HepG2 (cell line): ENCODE results near the gene KCTD19. TPM values are rescaled to one million over a fixed set of nuclear protein-coding genes. Genes with fewer than 3 reads are reported as not detected.

Experiments
- E2F5 ChIP-seq: sonication (generic); formaldehyde crosslinking; conservative IDR thresholded peaks from 2 replicates; pipeline ENCODE4 v1.4.0; 2020; ENCODE audit warnings: missing genetic modification reagents
- FOXP1 ChIP-seq, 2 experiments: fragments of 450-650 bp in 1 of 2; IDR thresholded peaks; 2 replicates each; pipeline ENCODE4 v1.6.1; 2017 to 2018; ENCODE audit warnings: antibody characterized with exemption in 1 of 2
- JDP2 ChIP-seq: sonication (generic); formaldehyde crosslinking; IDR thresholded peaks from 2 replicates; pipeline ENCODE4 v1.8.1; 2022; ENCODE audit warnings: missing genetic modification reagents, borderline replicate concordance
- KDM5A ChIP-seq: fragments of 200-600 bp; sonication (generic); IDR thresholded peaks from 2 replicates; pipeline ENCODE4 v1.7.0; 2018; ENCODE audit warnings: antibody characterized with exemption, mild to moderate bottlenecking, low read length, borderline replicate concordance
- MEIS2 ChIP-seq: sonication (generic); formaldehyde crosslinking; IDR thresholded peaks from 2 replicates; pipeline ENCODE4 v1.9.0; 2021; ENCODE audit warnings: mild to moderate bottlenecking, missing genetic modification reagents
- MIXL1 ChIP-seq: IDR thresholded peaks from 2 replicates; pipeline ENCODE4 v1.6.1; 2016
- NR2C2 ChIP-seq: sonication (generic); formaldehyde crosslinking; IDR thresholded peaks from 2 replicates; pipeline ENCODE4 v1.4.0; 2020; ENCODE audit warnings: missing genetic modification reagents, mild to moderate bottlenecking, moderate library complexity, borderline replicate concordance
- PAX8 ChIP-seq: sonication (generic); formaldehyde crosslinking; IDR thresholded peaks from 2 replicates; pipeline ENCODE4 v1.8.0; 2022; ENCODE audit warnings: mild to moderate bottlenecking, missing genetic modification reagents, borderline replicate concordance
- POGZ ChIP-seq: sonication (generic); formaldehyde crosslinking; IDR thresholded peaks from 2 replicates; pipeline ENCODE4 v1.4.0; 2020; ENCODE audit warnings: mild to moderate bottlenecking, missing genetic modification reagents
- PTBP1 ChIP-seq: fragments of 200-400 bp; formaldehyde crosslinking; IDR thresholded peaks from 2 replicates; pipeline ENCODE4 v1.6.1; 2018; ENCODE audit warnings: low read length, low read depth; ENCODE audit not compliant: poor library complexity, severe bottlenecking
- RCOR2 ChIP-seq: IDR thresholded peaks from 2 replicates; pipeline ENCODE4 v1.6.1; 2016; ENCODE audit warnings: missing biosample characterization, missing genetic modification reagents
- SALL2 ChIP-seq: sonication (generic); formaldehyde crosslinking; IDR thresholded peaks from 2 replicates; pipeline ENCODE4 v1.8.1; 2023; ENCODE audit warnings: mild to moderate bottlenecking, missing genetic modification reagents, inconsistent platforms
- SP1 ChIP-seq, 2 experiments: fragments of 450-650 bp in 1 of 2; sonication (generic) in 1 of 2; formaldehyde crosslinking in 1 of 2; IDR thresholded peaks; 2 replicates each; pipeline versions ENCODE4 v1.4.0 to v1.6.1; 2016 to 2020; ENCODE audit warnings: missing genetic modification reagents in 1 of 2
- SP5 ChIP-seq: IDR thresholded peaks from 2 replicates; pipeline ENCODE4 v1.6.1; 2016; ENCODE audit warnings: low read depth, borderline replicate concordance
- TCF7 ChIP-seq: sonication (generic); IDR thresholded peaks from 2 replicates; pipeline ENCODE4 v1.6.1; 2016; ENCODE audit warnings: antibody characterized with exemption, low read depth
- TEF ChIP-seq: sonication (generic); formaldehyde crosslinking; IDR thresholded peaks from 2 replicates; pipeline ENCODE4 v1.5.0; 2020; ENCODE audit warnings: missing genetic modification reagents
- ZBTB38 ChIP-seq: sonication (generic); formaldehyde crosslinking; IDR thresholded peaks from 2 replicates; pipeline ENCODE4 v1.5.1; 2020; ENCODE audit warnings: mild to moderate bottlenecking, missing genetic modification reagents
- ZFP36 ChIP-seq: fragments of 150-350 bp; IDR thresholded peaks from 2 replicates; pipeline ENCODE4 v1.6.1; 2018; ENCODE audit warnings: borderline replicate concordance, low read length, low read depth; ENCODE audit not compliant: partially characterized antibody
- ZNF101 ChIP-seq: sonication (generic); formaldehyde crosslinking; IDR thresholded peaks from 2 replicates; pipeline ENCODE4 v1.4.0; 2020; ENCODE audit warnings: mild to moderate bottlenecking, low read depth, missing genetic modification reagents, borderline replicate concordance
- ZNF44 ChIP-seq: sonication (generic); formaldehyde crosslinking; IDR thresholded peaks from 2 replicates; pipeline ENCODE4 v1.5.1; 2020; ENCODE audit warnings: mild to moderate bottlenecking, missing genetic modification reagents
- ZNF512 ChIP-seq: sonication (generic); formaldehyde crosslinking; IDR thresholded peaks from 2 replicates; pipeline ENCODE4 v1.4.0; 2020; ENCODE audit warnings: mild to moderate bottlenecking, missing genetic modification reagents
- ZNF775 ChIP-seq: sonication (generic); formaldehyde crosslinking; IDR thresholded peaks from 2 replicates; pipeline ENCODE4 v1.4.0; 2020; ENCODE audit warnings: missing genetic modification reagents, mild to moderate bottlenecking, moderate library complexity, borderline replicate concordance
- polyA plus RNA-seq, 8 experiments: library from polyadenylated mRNA; depleted of rRNA in 3 of 8; stranded (reverse) in 7 of 8; unstranded in 1 of 8; fragments of >200 nt; fragmentation: Illumina TruSeq in 4 of 8; extraction: Trizol in 4 of 8; gene quantifications; 2 replicates each; pipeline versions ENCODE4 v1.2.1 to v1.2.3, GENCODE V29; 2011 to 2016; ENCODE audit warnings: low read depth in 4 of 8, missing spikeins in 1 of 8, mixed read lengths in 1 of 8; ENCODE audit not compliant: insufficient read depth in 1 of 8
- total RNA-seq, 5 experiments: library from RNA; depleted of rRNA; stranded (reverse); fragments of >200 nt; fragmentation: Illumina TruSeq; extraction: Trizol; gene quantifications; 2 replicates each; pipeline ENCODE4 v1.2.3, GENCODE V29; 2016; ENCODE audit warnings: low read depth in 1 of 5
- TF ChIP-seq, protein P1 (sequence below): sonication (generic); formaldehyde crosslinking; conservative IDR thresholded peaks from 2 replicates; pipeline ENCODE4 v1.4.0; 2020; ENCODE audit warnings: missing genetic modification reagents
- TF ChIP-seq, protein P2 (sequence below): sonication (generic); formaldehyde crosslinking; conservative IDR thresholded peaks from 2 replicates; pipeline ENCODE4 v1.5.0; 2020; ENCODE audit warnings: missing genetic modification reagents

KCTD19 gene
- total and polyA plus RNA-seq, 2 of the 13 experiments (the other 11 are each of a cell fraction or from before 2014, with no cell fraction given) = not detected

DNA sequence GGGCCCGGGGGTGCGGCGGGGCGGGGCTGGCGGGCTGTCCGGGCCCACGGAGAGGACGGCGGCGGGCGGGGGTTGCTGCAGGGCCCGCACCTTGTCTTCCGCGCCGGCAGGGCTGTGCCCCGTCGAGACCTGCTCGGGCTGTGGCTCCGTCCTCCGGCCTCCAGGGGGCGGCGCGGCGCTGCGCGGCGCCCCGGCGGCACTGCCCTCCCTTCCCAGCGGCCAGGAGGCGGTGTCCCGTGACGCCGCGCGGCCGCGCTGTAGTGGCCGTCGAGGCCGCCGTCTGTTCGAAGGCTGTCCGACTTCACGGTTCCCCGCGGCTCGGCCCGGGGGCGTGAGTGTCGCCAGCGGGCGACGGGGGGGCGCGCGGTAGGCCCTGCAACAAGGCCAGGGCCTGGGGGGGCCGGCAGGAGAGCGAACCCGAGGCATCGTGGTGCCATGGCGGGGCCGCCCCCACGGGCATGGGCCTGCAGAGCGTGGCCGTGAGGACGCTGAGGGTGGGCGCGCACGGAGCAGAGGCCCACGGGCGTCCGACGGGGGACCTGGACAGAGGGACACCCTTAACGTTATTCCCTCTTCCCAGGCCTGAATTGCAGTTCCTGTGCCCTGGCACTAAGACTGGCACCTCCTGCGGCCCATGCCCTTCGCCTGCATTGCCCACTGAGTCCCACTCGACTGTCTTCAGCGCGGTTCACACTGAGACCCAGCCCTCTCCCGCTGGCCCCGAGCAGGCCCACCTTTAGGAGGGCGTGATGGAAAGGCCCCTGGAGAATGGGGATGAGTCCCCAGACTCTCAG lies 47.0 kb downstream of the KCTD19 start, which contains the start of gene PLEKHG4 (continued):
- no peak for TF ChIP-seq SP5 (CRISPR knock-in tag)
- TF ChIP-seq ZNF775 (CRISPR knock-in tag) = no peak
- peak; percentile 81; the same call in 1 of the 2 replicates for TF ChIP-seq SALL2
- TF ChIP-seq, protein P1, sequence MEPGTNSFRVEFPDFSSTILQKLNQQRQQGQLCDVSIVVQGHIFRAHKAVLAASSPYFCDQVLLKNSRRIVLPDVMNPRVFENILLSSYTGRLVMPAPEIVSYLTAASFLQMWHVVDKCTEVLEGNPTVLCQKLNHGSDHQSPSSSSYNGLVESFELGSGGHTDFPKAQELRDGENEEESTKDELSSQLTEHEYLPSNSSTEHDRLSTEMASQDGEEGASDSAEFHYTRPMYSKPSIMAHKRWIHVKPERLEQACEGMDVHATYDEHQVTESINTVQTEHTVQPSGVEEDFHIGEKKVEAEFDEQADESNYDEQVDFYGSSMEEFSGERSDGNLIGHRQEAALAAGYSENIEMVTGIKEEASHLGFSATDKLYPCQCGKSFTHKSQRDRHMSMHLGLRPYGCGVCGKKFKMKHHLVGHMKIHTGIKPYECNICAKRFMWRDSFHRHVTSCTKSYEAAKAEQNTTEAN (CRISPR knock-in tag) = peak; percentile 90
- peak; percentile 64; the same call in 1 of the 2 replicates for TF ChIP-seq NR2C2 (CRISPR knock-in tag)
- TF ChIP-seq PAX8 = peak; percentile 60; the same call in 1 of the 2 replicates
- no peak for TF ChIP-seq KDM5A
- TF ChIP-seq, protein P2, sequence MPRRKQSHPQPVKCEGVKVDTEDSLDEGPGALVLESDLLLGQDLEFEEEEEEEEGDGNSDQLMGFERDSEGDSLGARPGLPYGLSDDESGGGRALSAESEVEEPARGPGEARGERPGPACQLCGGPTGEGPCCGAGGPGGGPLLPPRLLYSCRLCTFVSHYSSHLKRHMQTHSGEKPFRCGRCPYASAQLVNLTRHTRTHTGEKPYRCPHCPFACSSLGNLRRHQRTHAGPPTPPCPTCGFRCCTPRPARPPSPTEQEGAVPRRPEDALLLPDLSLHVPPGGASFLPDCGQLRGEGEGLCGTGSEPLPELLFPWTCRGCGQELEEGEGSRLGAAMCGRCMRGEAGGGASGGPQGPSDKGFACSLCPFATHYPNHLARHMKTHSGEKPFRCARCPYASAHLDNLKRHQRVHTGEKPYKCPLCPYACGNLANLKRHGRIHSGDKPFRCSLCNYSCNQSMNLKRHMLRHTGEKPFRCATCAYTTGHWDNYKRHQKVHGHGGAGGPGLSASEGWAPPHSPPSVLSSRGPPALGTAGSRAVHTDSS = no peak
- no peak for TF ChIP-seq FOXP1 (IDR thresholded peaks at IDR 0.05)
- no peak for TF ChIP-seq FOXP1 (CRISPR knock-in tag; IDR thresholded peaks at IDR 0.05)
- TF ChIP-seq MEIS2 (CRISPR knock-in tag) = no peak
- peak; percentile 90; the same call in 1 of the 2 replicates for TF ChIP-seq JDP2 (CRISPR knock-in tag)
- TF ChIP-seq ZNF512 (CRISPR knock-in tag) = no peak
- no peak for TF ChIP-seq TEF
- TF ChIP-seq SP1 (IDR thresholded peaks at IDR 0.05) = no peak
- peak; percentile 51 for TF ChIP-seq SP1 (CRISPR knock-in tag; IDR thresholded peaks at IDR 0.05)
- TF ChIP-seq ZBTB38 (CRISPR knock-in tag) = peak; percentile 85
- TF ChIP-seq TCF7 = no peak
- peak; percentile 79; the same call in 1 of the 2 replicates for TF ChIP-seq ZNF101 (CRISPR knock-in tag)
- TF ChIP-seq PTBP1 = no peak
- no peak for TF ChIP-seq ZFP36
- 0 out of 2 replicates have a peak, but pooled peaks have one; percentile 26 for TF ChIP-seq E2F5
- TF ChIP-seq POGZ (CRISPR knock-in tag) = peak; percentile 38
- no peak for TF ChIP-seq ZNF44 (CRISPR knock-in tag)
- TF ChIP-seq MIXL1 (CRISPR knock-in tag) = no peak
- TF ChIP-seq RCOR2 = no peak; the same call in 1 of the 2 replicates
